Measurements from ENCODE around the gene CPEB3.
"Not testable (repeated sequence)": the region's sequence is repeated elsewhere in the genome, so short reads cannot be mapped to it uniquely, and the experiment has no call there.

CPEB3 gene

DNA sequence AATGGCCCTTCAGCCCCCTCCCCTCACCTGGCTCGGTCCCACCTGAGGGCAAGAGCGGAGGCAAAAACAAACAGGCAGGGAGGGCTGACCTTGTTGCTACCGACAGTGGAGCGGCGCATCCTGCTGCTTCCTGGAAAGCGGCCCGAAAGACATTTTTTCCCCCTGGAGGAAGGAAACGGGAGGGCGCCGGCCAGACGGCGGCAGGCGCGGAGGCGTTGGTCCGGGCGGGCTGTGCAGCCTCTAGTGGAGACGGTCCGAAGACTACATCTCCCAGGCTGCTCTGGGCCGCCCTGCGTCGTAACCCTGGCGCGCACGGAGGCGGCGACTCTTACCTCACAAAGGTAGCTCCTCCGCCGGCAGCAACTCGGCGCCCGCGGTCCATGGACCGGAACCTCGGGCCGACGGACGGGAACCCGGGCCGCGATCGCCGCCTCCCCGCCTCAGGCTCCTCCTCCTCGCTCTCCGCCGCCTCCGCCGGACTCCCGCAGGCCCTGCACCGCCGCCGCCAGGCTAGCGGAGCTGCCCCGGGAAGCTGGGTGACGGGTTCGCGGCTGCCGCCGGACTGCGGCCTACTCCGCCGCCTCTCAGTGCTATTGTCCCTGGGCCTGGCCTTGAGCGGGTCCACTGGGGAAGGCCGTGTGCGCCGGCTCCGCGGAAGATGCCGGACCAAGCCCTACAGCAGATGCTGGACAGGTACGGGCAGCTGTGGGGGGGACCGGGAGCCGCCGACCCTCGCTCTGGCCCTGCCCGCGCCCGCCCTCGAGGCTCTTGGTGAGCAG lies at the start of gene CPEB3, which contains the start of gene MARCHF5:
Gene CPEB3 (minus strand): TSS at position 242 of the 779 bp plus-strand sequence. CDS start 50,728 bp downstream, outside the sequence.
Gene MARCHF5 (plus strand): TSS at position 331 of the 779 bp plus-strand sequence. CDS start 328 bp downstream, at position 659.
- peak; percentile 95 for DNase-seq (ENCODE audit: low read depth)

DNA sequence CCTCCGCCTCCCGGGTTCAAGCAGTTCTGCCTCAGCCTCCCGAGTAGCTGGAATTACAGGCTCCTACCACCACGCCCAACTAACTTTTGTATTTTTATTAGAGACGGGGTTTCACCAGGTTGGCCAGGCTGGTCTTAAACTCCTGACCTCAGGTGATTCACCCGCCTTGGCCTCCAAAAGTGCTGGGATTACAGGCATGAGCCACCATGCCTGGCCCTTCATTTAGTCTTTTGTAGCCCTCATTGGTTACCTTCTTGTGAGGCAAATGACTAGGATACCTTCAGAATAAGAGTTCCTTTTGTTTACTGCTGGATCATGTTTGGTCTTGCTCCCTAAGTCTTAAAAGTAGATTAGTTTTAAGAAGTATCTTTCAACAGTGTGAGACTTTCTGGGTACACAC lies 39.0 kb upstream of the CPEB3 start:
- not testable (repeated sequence) for DNase-seq (ENCODE audit: low read depth)

DNA sequence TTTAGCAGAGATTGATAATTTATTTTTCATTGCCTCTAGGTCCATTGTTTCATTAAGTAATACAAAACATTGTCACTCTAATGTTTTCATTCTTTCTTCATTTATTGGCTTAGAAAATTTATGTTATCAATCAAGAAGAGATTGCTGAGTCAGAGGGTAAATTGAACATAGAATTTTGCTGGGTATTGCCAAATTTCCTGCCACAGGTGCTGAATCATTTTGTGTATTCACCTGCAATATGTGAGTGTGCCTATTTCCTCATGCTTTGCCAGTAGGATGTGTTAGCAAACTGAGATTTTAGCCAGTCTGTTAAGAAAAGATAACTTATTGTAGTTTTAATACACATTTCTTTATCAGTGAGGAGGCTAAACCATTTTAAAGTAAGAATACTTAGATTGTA lies 38.1 kb upstream of the CPEB3 start:
- no peak for DNase-seq (ENCODE audit: low read depth)

DNA sequence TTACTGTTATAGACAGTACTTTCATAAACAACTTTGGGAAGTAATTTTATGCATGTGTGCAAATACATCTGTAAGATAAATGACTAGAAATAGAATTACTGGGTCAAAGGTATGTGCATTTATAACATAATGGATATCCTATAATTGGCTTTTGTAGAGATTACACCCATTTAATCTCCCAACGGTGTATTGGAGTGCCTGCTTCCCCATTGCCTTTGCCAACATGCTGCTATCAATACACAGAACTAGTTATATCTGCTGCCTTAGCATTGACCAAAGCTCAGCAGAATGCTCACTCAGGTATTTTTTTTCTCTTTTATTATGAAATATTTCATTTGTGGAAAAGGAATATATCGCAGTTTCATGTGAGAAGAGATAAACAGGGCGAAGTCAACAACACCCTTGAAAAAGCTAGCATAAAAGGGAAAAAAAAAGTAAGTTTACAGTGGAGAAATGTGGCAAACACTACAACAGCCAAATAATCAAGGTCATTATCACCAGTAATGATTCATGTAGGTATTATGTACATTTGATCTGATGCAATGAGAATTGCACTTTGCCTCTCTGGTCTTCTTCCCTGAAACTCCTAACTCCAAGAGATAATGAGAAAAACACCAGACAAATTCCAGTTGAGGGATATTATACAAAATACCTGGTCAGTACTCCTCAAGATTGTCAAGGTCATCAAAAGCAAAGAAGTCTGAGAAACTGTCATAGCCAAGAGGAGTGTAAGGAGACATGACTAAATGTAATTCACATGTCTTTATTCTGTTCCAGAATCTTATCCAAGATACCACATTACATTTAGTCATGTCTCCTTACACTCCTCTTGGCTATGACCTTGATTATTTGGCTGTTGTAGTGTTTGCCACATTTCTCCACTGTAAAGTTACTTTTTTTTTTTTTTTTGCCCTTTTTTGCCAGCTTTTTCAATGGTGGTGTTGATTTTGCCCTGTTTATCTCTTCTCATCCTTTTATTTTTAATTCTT lies 36.9 kb upstream of the CPEB3 start:
- DNase-seq (ENCODE audit: low read depth), result no peak

DNA sequence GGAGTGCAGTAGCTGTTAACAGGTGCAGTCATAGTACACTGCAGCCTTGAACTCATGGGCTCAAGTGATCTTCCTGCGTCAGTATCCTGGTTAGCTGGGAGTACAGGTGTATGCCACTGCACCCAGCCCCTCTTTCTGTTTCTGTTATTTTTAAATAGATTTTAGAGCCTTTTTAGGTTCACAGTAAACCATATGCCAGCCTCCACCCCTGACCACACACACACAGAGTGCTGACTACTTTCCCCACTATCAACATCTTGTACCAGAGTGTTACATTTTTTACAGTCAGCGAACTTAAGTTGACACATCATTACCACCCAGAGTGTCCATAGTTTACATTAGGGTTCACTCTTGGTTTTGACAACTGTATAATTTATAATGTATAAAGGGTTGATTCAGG lies 32.2 kb upstream of the CPEB3 start:
- DNase-seq (ENCODE audit: low read depth), result no peak

DNA sequence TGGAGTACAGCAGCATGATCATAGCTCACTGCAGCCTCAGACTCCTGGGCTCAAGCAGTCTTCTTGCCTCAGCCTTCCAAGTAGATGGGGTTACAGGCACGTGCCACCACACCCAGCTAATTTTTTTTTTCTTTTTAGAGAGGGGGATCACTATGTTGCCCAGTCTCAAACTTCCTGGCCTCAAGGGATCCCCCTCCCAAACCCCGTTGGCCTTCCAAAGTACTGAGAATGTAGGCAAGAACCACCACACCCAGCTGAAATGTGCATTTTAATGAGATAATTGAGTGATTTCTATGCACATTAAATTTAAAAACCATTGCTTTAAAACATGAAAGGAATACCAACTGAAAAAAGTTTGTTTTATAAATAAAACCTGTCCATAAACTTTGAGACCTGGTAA lies 25.7 kb upstream of the CPEB3 start:
- DNase-seq (ENCODE audit: low read depth), result no peak

DNA sequence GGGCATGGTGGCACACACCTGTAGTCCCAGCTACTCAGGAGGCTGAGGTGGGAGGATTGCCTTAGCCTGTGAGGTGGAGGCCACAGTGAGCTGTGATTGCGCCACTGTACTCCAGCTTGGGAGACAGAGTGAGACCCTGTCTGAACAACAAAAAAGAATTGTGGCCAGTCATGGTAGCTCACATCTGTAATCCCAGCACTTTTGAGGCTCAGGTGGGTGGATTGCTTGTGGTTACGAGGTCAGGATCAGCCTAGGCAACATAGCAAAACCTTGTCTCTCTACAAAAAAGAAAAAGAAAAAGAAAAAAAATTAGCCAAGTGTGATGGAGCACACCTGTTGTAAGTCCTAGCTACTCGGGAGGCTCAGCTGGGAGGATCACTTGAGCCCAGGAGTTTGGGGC lies 22.9 kb upstream of the CPEB3 start:
- no peak for DNase-seq (ENCODE audit: low read depth)

DNA sequence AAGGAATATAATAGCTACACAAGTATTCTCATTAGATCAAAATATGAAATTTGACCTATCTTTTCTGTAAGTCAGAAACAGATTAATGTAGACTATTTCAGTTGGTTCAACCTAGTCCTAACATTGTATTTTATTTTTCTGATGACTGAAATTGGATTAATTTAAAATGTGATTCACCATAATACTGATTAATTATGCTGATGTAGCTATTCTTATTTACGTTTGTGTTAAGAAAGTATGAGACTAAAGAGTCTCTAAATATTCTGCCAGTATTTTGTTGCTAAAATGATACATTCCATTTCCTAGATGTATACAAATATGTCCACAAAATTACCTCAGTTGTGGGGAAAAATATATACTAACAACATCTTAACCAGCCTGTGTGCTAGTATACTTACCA lies 18.4 kb upstream of the CPEB3 start:
- no peak for DNase-seq (ENCODE audit: low read depth)

DNA sequence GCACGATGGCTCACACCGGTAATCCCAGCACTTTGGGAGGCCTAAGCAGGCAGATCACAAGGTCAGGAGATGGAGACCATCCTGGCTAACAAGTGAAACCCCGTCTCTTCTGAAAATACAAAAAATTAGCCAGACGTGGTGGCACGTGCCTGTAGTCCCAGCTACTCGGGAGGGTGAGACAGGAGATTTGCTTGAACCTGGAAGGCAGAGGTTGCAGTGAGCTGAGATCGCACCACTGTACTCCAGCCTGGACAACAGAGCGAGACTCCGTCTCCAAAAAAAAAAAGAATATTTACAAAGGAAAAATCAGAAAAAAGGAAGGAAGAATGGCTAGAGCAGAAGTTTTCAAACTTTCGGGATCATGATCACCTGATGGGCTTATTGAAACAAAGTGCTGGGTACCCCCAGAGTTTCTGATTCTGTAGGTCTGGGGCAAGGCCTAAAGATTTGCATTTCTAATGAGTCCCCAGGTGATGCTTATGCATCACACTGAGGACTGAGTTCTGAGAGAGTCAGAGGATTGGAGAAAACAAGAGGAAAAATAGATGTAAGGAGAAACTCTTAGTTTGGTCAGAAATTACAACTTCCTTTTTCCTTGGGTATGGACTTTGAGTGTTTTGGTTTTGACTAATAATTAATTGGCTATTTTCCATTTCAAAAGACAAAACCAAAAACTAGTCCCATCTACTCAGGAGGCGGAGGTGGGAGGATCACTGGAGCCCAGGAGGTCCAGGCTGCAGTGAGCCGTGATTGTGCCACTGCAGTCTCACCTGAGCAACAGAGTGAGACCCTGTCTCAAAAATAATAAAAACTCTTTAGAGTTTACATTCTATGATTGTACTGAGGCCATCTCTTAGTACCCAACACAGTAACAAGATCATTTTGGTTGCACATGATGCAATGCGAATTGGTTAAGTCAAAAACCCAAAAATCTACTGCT lies 14.5 kb upstream of the CPEB3 start:
- DNase-seq (ENCODE audit: low read depth), result no peak

DNA sequence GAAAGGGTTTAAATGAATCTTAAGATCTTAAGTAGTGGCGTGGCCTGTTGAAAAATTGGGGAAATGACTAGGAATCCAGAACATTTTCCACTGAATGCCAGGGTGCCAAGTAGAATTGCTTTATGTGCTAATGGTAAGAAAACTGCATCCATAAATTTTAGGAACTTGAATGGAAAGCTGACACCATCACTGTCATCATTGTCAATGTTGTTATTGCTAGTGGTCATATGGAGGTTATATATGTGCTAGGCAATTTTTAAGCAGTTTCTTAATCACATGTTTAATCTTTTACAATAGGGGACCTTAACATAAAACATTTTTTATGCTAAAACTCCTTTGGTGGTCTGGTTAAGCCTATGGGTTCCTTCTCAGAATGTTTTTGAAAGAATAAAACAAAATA lies 13.2 kb upstream of the CPEB3 start:
- DNase-seq (ENCODE audit: low read depth), result no peak

DNA sequence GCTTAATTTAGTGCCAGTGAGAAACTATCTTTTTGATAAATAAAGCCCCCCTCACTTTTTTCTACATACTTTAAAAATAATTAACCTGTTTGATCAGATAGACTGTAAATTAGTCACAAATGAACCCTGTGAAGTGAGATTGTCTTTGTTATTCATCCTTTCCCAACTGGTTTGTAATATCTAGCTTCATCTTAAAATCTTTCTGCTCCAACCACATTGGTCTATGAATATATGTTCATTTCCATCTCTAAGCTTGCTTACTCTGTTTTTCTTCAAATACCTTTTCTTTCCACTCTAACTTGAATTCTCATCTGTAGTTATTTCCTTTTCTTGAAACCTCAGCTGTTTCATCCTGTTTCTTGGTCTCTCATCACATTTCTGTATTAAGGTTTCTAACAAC lies 12.2 kb upstream of the CPEB3 start:
- DNase-seq (ENCODE audit: low read depth), result no peak

DNA sequence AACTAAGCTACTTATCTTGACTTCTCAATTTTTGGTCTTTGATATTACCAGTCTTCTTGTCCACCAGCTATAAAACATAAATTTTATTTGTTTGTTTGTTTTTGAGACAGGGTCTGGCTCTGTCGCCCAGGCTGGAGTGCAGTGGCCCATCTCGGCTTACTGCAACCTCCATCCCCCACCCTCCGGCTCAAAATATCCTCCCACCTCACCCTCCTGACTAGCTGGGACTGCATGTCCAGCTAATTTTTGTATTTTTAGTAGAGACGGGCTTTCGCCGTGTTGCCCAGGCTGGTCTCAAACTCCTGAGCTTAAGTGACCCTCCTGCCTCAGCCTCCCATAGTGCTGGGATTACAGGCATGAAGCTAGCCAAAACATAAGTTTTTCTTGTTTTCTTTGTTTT lies 7.6 kb upstream of the CPEB3 start:
- no peak for DNase-seq (ENCODE audit: low read depth)

DNA sequence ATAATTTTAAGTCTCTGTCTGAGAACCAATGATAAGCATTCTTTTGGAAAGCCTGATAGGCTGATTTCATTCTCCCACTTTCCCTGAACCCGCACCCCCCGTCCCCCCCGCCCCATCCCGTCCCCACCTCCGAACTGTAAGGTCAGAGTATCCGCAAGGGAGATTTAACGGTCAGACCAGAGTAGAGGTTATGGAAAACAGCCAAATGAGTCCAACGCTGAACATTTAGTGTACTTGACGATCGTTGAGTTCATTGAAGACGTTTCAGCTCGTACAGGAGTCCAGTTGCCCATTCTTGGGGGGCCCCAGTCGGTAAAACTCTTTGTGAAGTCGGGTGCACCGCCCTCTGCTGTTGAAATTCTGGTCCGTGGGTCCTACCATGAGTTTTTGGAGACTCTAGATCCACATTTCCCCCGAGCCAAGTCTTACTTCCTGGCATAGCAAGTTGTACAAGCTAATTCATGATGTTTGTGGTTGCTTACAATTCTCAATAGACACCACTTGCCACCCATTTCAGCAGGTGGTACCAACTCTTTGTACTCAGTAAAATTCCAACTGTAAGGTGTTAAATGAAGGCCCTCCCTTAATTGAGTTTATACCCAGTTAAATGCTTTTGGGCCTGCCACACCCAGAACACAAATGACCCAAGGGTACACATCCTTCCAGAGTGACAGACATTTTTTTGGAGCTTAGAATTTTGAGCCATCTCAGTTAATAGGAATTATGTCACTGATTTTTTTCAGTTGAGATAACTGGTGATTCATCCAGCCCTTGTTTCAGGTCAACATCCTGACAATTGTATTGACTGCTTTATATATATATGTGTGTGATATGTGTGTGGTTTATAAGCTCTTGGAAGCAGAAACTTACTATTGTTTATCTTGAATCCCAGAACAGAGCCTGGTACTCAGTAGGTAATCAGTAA lies 1.3 kb upstream of the CPEB3 start:
- peak; percentile 45 for DNase-seq (ENCODE audit: low read depth)

DNA sequence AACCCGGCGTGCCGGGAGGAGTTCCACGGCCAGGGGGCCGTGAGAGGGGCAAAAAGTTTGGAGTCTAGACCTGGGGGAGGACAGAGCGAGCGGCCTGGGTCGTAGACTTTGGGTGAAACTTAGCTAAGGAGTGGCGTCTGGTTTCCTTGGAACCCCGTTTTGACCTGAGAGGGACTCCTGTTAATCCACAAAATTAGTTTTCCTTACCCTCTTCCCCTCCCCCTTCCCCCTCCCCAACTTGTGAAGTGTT lies 663 bp upstream of the CPEB3 start:
- no peak for DNase-seq (ENCODE audit: low read depth)

DNA sequence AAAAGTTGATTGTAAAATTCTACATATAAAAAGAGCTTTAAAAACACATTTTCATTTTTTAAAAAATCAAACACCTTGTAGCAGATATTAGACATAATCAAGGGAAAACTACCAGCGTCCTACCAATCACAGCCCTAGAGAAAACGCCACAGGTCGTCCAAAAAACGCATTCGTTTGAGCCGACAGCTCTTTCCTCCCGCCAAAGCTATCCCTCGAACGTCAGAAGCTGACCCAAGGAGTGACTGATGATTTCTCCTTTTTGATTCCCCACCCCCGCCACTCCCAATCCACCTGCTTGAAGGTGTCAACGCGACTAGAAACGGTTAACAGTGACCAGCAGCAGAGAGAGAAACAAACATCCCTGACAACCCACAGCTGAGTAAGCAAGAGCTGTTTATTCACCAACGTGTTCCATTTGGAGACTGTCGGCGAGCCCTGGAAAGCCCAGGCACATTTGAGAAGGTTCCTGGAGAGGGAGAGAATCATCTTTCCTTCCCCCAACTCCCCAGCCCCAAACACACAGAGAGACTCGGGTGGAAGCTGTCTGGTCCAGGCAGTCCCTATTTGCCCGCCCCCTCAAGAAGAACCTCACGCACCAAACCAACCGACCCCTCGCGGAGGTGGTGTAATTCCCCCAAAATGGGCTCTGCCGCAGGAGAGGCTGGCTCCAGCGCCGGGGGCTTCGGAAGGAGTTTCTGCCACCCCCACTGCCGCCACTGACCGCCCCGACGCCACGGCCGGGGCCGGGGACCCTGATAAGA lies 622 bp downstream of the CPEB3 start:
- peak; percentile 36 for DNase-seq (ENCODE audit: low read depth)

DNA sequence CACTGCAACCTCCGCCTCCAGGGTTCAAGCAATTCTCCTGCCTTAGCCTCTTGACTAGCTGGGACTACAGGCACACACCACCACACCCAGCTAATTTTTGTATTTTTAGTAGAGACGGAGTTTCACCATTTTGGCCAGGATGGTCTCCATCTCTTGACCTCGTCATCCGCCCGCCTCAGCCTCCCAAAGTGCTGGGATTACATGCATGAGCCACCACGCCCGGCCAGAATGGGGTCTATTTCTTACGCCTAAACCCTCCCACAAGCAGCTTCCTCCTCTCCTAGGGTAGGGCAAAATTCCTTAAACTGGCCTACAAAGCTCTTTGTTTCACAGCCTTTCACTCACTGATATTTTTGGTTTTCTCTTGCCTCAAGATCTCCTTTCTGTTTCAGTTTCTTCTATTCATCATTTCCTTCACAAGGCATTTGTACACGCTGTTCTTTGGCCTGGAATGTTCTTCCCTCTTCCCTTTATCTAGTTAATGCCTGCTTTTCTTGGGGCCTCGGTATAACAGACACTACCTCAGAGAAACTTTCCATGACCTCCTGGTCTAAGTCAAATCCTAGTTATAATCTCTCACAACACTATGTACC lies 6.7 kb downstream of the CPEB3 start:
- no peak for DNase-seq (ENCODE audit: low read depth)

DNA sequence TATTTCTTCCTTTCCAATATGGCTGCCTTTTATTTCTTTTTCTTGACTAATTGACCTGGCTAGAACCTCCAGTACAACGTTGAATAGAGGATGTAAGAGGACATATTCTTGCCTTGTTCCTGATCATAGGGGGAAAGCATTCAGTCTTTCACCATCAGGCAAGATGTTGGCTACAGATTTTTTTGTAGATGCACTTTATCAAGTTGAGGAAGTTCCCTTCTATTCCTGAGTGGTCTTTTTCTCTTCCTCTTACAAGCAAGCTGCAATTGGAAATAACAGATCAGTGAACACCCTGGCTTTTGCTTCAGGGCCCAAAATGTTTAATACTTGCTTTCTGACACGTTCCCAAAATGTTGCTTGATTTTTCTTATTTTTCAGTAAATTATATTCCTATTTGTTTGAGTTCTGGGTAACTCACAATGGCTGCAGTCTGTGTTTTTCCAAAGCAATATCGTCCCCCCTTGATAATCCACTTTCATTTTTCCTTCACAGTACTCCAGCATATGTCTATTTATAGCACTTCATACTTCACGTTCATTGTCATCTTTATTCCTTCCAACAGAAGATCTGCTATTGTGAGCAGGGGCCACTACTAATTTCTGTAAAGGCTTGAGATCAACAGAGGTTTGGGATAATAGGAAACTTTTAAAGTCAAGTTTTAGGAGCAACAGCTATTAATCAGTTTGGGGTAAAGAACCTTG lies 11.7 kb downstream of the CPEB3 start:
- DNase-seq (ENCODE audit: low read depth), result no peak

DNA sequence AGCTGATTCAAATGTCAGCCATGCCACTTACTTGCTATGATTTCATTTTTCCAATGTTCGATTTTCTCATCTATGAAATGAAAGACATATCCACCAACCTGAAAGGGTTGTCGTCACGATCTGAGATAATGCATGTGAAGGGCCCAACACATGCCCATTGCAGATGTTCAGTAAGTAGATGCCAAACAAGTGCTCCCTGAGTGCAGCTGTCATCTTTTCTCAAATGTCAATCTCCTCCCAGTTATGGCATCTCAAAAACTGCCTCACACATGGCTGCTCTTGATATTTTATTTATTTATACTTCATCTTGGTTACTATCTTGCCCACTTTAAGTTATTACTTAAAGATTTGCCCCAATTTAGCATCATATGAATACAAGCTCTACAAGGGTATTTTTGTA lies 16.8 kb downstream of the CPEB3 start:
- DNase-seq (ENCODE audit: low read depth), result no peak

DNA sequence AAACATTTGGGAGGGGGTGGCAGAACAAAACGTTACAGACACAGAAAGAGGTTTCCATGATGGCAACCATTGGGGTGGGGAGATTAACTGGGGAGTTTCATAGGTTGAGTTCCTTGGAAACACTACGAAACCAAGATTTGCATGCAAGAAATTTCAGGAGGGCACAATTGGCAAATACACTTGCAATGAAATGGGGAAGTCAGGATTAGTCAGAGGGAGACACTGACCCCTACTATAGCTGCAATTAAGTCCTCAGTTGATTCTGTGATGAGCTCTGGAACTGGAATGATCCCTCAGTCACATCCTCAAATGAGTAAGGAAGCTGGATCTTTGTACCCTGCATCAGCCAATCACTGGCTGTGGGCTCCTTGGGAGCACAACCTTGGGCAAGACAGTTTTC lies 22.1 kb downstream of the CPEB3 start:
- no peak for DNase-seq (ENCODE audit: low read depth)

All from fibroblast of gingiva (primary cell).